ENCODE measurements around the gene ZMYND10. TPM values are rescaled to one million over a fixed set of nuclear protein-coding genes. Genes with fewer than 3 reads are reported as not detected.

The ZMYND10 gene
- total RNA-seq, 1 experiment from 2014 or later = 0.74 TPM

DNA sequence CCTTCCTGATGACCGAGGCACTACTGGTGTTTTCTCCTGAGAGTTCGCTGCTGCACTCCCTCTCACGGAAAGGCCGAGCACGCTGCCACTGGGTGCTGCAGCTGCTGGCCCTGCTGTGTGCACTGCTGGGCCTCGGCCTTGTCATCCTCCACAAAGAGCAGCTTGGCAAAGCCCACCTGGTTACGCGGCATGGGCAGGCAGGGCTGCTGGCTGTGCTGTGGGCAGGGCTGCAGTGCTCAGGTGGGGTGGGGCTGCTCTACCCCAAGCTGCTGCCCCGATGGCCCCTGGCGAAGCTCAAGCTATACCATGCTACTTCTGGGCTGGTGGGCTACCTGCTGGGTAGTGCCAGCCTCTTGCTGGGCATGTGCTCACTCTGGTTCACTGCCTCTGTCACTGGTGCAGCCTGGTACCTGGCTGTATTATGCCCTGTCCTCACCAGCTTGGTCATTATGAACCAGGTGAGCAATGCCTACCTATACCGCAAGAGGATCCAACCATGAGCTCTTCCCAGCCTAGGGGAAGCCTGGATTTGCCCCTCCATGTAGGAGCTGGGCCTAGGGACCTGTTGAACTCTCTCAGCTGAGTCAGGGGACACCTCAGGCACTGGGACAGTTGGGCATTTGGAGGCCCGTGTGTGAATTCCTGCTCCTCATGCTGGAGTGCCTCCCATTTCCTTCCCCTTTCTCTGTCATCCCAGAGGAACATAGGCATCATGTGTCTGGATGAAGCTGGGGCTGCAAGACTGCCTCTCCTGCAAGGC lies 7.9 kb upstream of the ZMYND10 start:
- H3K27ac Mint-ChIP-seq = no peak overlapping the region

GRCh38 chr3:50352781-50353180 lies 7.2 kb upstream of the ZMYND10 start:
- ChIA-PET CTCF (interaction anchor here (0.6 to 2.1 kb wide), 8 partner anchors 12 to 215 kb away, joined by 3 to 10 read pairs (median 4); partner anchors contain the start of genes C3orf18, HYAL1 and RASSF1), POLR2A (no interaction called here)
- DNase-seq (ENCODE audit: low spot score) (no peak), ATAC-seq (no peak)
- Mint-ChIP-seq H3K4me3 (no peak overlapping the region), H3K27me3 (ENCODE audit: low read depth) (no peaks in the 10 kb centered on the region), H3K9me3 (no peaks in the 10 kb centered on the region), H3K4me1 (peaks cover 22% of the 10 kb centered on the region), H3K27ac (no peak overlapping the region), H3K36me3 (peaks cover 17% of the 10 kb centered on the region)
- TF ChIP-seq STAT6 (CRISPR knock-in tag; conservative IDR thresholded peaks at IDR 0.05; ENCODE audit: low read depth) (no peak), ZNF423 (CRISPR knock-in tag; IDR thresholded peaks at IDR 0.05) (no peak), NR2C2 (CRISPR knock-in tag; IDR thresholded peaks at IDR 0.05) (no peak), JAZF1 (CRISPR knock-in tag; IDR thresholded peaks at IDR 0.05) (no peak), IRF2 (CRISPR knock-in tag; IDR thresholded peaks at IDR 0.05; ENCODE audit: borderline replicate concordance, low read depth) (no peak), ZNF219 (CRISPR knock-in tag; IDR thresholded peaks at IDR 0.05; ENCODE audit: borderline replicate concordance) (no peak)
- TF ChIP-seq, protein P1, sequence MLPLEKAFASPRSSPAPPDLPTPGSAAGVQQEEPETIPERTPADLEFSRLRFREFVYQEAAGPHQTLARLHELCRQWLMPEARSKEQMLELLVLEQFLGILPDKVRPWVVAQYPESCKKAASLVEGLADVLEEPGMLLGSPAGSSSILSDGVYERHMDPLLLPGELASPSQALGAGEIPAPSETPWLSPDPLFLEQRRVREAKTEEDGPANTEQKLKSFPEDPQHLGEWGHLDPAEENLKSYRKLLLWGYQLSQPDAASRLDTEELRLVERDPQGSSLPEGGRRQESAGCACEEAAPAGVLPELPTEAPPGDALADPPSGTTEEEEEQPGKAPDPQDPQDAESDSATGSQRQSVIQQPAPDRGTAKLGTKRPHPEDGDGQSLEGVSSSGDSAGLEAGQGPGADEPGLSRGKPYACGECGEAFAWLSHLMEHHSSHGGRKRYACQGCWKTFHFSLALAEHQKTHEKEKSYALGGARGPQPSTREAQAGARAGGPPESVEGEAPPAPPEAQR (CRISPR knock-in tag; IDR thresholded peaks at IDR 0.05) = no peak
- TF ChIP-seq, protein P2, sequence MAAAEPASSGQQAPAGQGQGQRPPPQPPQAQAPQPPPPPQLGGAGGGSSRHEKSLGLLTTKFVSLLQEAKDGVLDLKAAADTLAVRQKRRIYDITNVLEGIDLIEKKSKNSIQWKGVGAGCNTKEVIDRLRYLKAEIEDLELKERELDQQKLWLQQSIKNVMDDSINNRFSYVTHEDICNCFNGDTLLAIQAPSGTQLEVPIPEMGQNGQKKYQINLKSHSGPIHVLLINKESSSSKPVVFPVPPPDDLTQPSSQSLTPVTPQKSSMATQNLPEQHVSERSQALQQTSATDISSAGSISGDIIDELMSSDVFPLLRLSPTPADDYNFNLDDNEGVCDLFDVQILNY (CRISPR knock-in tag; IDR thresholded peaks at IDR 0.05) = no peak
- TF ChIP-seq, protein P3, sequence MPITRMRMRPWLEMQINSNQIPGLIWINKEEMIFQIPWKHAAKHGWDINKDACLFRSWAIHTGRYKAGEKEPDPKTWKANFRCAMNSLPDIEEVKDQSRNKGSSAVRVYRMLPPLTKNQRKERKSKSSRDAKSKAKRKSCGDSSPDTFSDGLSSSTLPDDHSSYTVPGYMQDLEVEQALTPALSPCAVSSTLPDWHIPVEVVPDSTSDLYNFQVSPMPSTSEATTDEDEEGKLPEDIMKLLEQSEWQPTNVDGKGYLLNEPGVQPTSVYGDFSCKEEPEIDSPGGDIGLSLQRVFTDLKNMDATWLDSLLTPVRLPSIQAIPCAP (CRISPR knock-in tag; IDR thresholded peaks at IDR 0.05) = no peak

More for the DNA sequence above, 7.9 kb upstream of the ZMYND10 start:
- CTCF ChIA-PET = interaction anchor here (0.5 to 2.1 kb wide), 9 partner anchors 13 to 214 kb away, joined by 3 to 10 read pairs (median 4); partner anchors contain the start of genes C3orf18, HYAL1 and RASSF1
- H3K27me3 Mint-ChIP-seq (ENCODE audit: low read depth) = no peaks in the 10 kb centered on the region
- TF ChIP-seq AFF4 (CRISPR knock-in tag; IDR thresholded peaks at IDR 0.05; ENCODE audit: borderline replicate concordance) = no peak
- no peak for TF ChIP-seq EMX1 (CRISPR knock-in tag; IDR thresholded peaks at IDR 0.05)
- TF ChIP-seq, protein P1 (CRISPR knock-in tag; IDR thresholded peaks at IDR 0.05) = no peak
- TF ChIP-seq ZNF263 (CRISPR knock-in tag; IDR thresholded peaks at IDR 0.05; ENCODE audit: low read depth) = no peak
- peaks cover 16% of the 10 kb centered on the region for H3K36me3 Mint-ChIP-seq
- no peaks in the 10 kb centered on the region for H3K9me3 Mint-ChIP-seq
- ATAC-seq (no peak), DNase-seq (ENCODE audit: low spot score) (no peak)
- H3K4me3 Mint-ChIP-seq = no peak overlapping the region
- peaks cover 28% of the 10 kb centered on the region for H3K4me1 Mint-ChIP-seq
- POLR2A ChIA-PET = no interaction called here

Data from WTC11 (cell line).